ENCODE data around the gene ILK.

GRCh38 chr11:6618117-6619003, 14.8 kb downstream of the ILK start:
- TF ChIP-seq CTCF (conservative IDR thresholded peaks at IDR 0.05 in 1 of 2, IDR thresholded peaks at IDR 0.05 in 1 of 2; ENCODE audit: low read depth in 1 of 2, low read length in 2 of 2) (peak in 1 of 2 donors; percentile 11), EZH2 (IDR thresholded peaks at IDR 0.05; ENCODE audit: low read length, missing control alignments) (no peak)
